SH-SY5Y (cell line): ENCODE results near the gene OVCH2.

Source experiments
- GATA2 ChIP-seq: IDR thresholded peaks from 2 replicates; pipeline ENCODE4 v1.6.1; 2011; ENCODE audit warnings: mild to moderate bottlenecking, low read depth, low read length
- GATA3 ChIP-seq: IDR thresholded peaks from 2 replicates; pipeline ENCODE4 v1.6.1; 2011; ENCODE audit warnings: low read depth, mild to moderate bottlenecking, low read length, moderate library complexity

Gene OVCH2

GRCh38 chr11:7677796-7678201, 28.5 kb downstream of the OVCH2 start:
- no peak for TF ChIP-seq GATA2
- TF ChIP-seq GATA3, result no peak

- TF ChIP-seq GATA2 (no peak), GATA3 (no peak)
Observed at GRCh38 chr11:7677071-7677470, 29.2 kb downstream of the OVCH2 start.

DNA sequence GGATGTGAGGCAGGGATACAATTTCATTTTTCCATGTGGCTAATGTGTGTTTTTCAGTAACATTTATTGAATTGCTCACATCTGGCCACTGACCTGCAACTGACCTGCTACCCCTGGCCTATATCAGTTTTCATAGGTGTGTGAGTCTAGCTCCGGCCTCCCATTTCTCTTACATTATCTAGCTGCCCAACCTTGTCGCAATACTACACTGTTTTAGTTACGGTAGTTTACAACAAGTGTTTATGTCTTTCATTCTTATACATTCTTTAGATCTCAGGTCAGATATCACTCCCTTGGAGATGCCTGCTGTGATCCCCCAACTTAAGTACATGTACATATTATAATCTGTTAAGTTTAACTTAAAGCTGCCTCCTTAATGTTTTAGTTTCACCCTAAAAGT, 30.6 kb downstream of the OVCH2 start:
- TF ChIP-seq GATA2, result no peak
- no peak for TF ChIP-seq GATA3

DNA sequence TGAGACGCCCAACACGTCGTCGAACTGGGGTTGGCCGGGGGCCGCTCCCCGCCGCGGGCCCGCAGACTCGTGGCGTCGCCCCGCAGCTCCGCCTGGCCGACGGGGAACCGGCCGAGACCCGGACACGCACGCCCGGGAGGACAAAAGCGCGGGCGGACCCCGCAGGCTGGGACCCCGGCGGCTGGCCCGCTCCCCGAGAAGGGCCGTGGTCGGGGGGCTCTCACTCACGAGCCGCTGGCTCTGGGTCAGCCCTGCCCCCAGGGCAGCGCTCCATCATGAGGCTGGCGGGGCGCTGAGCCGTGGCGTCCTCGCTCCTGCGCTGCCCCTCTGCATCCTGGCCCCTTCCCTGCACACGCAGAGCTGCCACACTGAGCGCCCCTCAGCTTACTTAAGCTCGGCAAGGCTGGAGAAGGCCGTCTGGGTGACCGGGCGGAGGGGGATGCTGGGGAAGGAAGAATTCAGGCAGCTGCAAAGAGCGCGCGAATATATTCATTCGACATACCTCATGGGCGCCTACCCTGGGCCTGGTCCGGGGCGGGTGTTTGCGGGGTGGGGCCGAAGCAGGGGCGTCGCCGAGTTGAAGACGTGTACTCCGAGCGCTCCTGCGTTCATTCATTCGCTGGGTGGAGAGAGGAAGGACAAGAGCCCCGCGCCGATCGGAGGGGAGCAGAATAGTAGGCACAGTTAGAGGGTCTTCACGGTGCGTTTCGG, 32.4 kb downstream of the OVCH2 start:
- no peak for TF ChIP-seq GATA2
- no peak for TF ChIP-seq GATA3

- no peak for TF ChIP-seq GATA2
- no peak for TF ChIP-seq GATA3
Observed at GRCh38 chr11:7672960-7673723, 33.1 kb downstream of the OVCH2 start, which contains the start of gene CYB5R2. Gene CYB5R2 (minus strand): TSS chr11:7673500. CDS start chr11:7672825, 675 bp downstream.

GRCh38 chr11:7672276-7672959, 33.9 kb downstream of the OVCH2 start:
- no peak for TF ChIP-seq GATA3
- no peak for TF ChIP-seq GATA2

DNA sequence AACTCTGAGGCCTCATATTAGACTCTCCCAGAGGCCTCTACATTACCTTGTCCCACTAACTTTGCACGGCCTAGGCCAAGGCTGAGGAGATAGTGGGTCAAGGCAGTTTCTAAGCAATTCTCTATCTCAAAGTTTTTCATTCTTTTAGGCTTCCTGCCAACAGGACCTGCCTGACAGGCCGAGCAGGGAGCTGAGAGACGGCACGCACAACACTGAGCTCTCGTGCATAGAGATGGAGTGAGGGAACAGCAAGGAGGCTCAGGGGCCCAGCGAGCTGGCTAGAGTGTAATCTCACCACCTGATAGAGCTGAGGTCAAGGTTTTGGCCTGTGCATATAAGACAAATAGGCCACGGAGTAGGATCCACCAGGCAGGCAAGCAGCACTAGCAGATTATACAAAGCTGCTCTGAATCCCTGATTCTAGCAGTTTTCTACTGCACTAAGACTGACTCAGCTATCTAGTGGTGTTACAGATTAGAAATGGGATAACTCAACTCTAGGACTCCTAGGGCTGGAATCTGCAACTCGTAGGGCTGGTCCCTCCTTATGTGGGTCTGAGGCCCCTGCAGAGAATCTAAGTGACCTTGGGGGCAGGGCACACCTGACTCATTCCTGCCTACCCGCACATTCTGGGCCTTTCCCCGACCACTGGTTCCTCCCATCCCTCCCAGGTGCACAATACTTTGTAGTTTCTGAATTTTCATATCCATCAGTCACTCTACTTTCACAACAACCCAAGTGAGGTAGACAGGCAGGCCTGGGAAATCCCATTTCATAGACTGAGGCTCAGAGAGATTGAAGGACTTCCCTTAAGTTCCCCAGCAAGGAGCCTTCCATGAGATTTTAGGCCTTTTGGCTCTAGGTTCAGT, 34.7 kb downstream of the OVCH2 start:
- no peak for TF ChIP-seq GATA2
- no peak for TF ChIP-seq GATA3

- no peak for TF ChIP-seq GATA2
- no peak for TF ChIP-seq GATA3
Observed at GRCh38 chr11:7670641-7671040, 35.6 kb downstream of the OVCH2 start.

DNA sequence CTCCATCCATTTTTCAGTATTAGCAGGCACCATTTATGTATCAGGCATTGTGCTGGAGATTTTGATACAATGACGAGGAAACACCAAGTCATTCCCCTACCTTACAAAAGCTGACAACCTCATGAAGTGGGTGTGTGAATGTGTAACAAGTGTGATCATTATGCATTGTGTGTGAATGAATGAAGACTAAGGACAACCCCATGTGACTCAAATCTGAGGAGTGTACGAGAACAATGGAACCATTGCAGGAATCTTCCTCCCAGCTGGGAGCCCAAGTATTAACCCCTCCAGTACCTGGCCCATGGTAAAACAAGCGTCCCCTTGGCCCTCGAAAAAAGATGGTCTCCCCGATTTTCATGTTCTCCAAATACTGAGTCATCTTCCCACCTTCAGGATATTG, 37.4 kb downstream of the OVCH2 start:
- no peak for TF ChIP-seq GATA2
- no peak for TF ChIP-seq GATA3

GRCh38 chr11:7668464-7668863, 37.8 kb downstream of the OVCH2 start:
- TF ChIP-seq GATA3 (no peak), GATA2 (no peak)

- no peak for TF ChIP-seq GATA3
- TF ChIP-seq GATA2, result no peak
Observed at GRCh38 chr11:7667460-7667859, 38.8 kb downstream of the OVCH2 start.

- TF ChIP-seq GATA2, result no peak
- no peak for TF ChIP-seq GATA3
Observed at GRCh38 chr11:7666292-7666866, 39.9 kb downstream of the OVCH2 start.
